ENCODE data around the gene SV2B.

SV2B gene

GRCh38 chr15:91294344-91294743 is 194.3 kb downstream of the SV2B start:
- Histone ChIP-seq H3K27me3 (ENCODE audit: insufficient read depth, poor library complexity, severe bottlenecking) (no peaks in the 10 kb centered on the region), H3K27ac (replicated peaks) (no peak overlapping the region), H3K4me3 (replicated peaks; ENCODE audit: insufficient read depth, low read length) (no peak overlapping the region)
- TF ChIP-seq SPI1 (IDR thresholded peaks at IDR 0.05; ENCODE audit: borderline replicate concordance, low read depth) (no peak), REST (IDR thresholded peaks at IDR 0.05; ENCODE audit: insufficient replicate concordance, low read depth) (no peak)
- DNase-seq (ENCODE audit: low read depth in 1 of 2, low spot score in 1 of 2) = no peak

- DNase-seq (ENCODE audit: low read depth in 1 of 2, low spot score in 1 of 2) = no peak
- no peak overlapping the region for H3K4me3 ChIP-seq (replicated peaks; ENCODE audit: insufficient read depth, low read length)
- H3K27ac ChIP-seq (replicated peaks) = no peak overlapping the region
- TF ChIP-seq CTCF (IDR thresholded peaks at IDR 0.05; ENCODE audit: insufficient read depth, low read length) (no peak), SPI1 (IDR thresholded peaks at IDR 0.05; ENCODE audit: borderline replicate concordance, low read depth) (no peak), REST (IDR thresholded peaks at IDR 0.05; ENCODE audit: insufficient replicate concordance, low read depth) (no peak), GABPA (IDR thresholded peaks at IDR 0.05; ENCODE audit: low read depth) (no peak), POLR2AphosphoS5 (IDR thresholded peaks at IDR 0.05; ENCODE audit: low read depth) (no peak)
- H3K27me3 ChIP-seq (ENCODE audit: insufficient read depth, poor library complexity, severe bottlenecking) = no peaks in the 10 kb centered on the region
Measured at GRCh38 chr15:91294795-91295194, 194.7 kb downstream of the SV2B start.

- no peaks in the 10 kb centered on the region for H3K27me3 ChIP-seq (ENCODE audit: insufficient read depth, poor library complexity, severe bottlenecking)
- TF ChIP-seq GABPA (IDR thresholded peaks at IDR 0.05; ENCODE audit: low read depth) (no peak), POLR2AphosphoS5 (IDR thresholded peaks at IDR 0.05; ENCODE audit: low read depth) (no peak), SPI1 (IDR thresholded peaks at IDR 0.05; ENCODE audit: borderline replicate concordance, low read depth) (no peak), CTCF (IDR thresholded peaks at IDR 0.05; ENCODE audit: insufficient read depth, low read length) (no peak), REST (IDR thresholded peaks at IDR 0.05; ENCODE audit: insufficient replicate concordance, low read depth) (no peak)
Measured at GRCh38 chr15:91298101-91298500, 198.0 kb downstream of the SV2B start.

More at GRCh38 chr15:91298101-91298500, 198.0 kb downstream of the SV2B start:
- Histone ChIP-seq H3K27ac (replicated peaks) (no peak overlapping the region), H3K4me3 (replicated peaks; ENCODE audit: insufficient read depth, low read length) (no peak overlapping the region)
- no peak for DNase-seq (ENCODE audit: low read depth in 1 of 2, low spot score in 1 of 2)

Data from HL-60 (cell line).